ENCODE data around the gene ZNF714. TPM values are rescaled to one million over a fixed set of nuclear protein-coding genes. Genes with fewer than 3 reads are reported as not detected.

The ZNF714 gene
- total RNA-seq, 2 experiments from 2014 or later, result 26.4 to 30.7 TPM

DNA sequence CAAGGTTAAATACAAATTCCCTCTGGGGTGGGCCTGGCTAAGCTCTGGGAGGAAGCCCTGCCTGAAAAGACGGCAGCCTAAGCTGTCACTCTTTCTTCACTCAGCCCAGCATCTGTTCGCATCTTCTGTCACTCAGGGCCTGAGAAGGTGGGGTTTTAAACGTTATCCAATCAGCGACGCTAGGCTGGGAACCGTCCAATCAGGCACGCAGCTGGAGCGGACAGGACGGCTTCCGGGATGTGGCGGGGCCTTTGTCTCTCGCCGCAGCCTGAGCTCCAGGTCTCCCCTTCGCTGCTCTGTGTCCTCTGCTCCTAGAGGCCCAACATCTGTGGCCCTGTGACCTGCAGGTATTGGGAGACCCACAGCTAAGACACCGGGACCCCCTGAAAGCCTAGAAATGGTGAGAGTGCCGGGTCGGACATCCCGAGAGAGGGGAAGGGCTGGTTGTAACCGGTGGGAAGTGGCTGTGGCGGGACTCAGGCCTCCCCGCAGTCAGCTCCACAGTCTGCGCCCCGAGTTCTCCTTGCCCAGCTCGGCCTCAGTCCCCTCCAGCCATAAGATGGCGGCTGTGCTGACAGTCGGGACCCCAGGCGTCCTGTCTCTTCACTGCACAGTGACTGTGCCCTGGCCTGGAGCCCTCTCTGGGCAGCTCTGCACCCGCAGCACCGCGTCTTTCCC lies 59.9 kb downstream of the ZNF714 start, which contains the start of gene ZNF431:
Gene ZNF431, plus strand, starts transcription at position 254 of the 678 bp plus-strand sequence. Its CDS starts 144 bp downstream, at position 398.
- DNase-seq, result peak; percentile 96
- H3K4me3 Mint-ChIP-seq, result peak within 1 kb of the TSS; percentile 97
- H3K36me3 Mint-ChIP-seq, result peaks cover 55% of the 10 kb centered on the region
- peaks cover 23% of the 10 kb centered on the region for H3K4me1 Mint-ChIP-seq
- no peaks in the 10 kb centered on the region for H3K27me3 Mint-ChIP-seq
- CTCF ChIA-PET, result interaction anchor here (0.8 to 1.1 kb wide), 2 partner anchors 114 to 121 kb away, joined by 3 to 4 read pairs; partner anchors contain the start of gene ZNF430
- peak within 1 kb of the TSS; percentile 99 for H3K27ac Mint-ChIP-seq
- ATAC-seq, result peak; percentile 100
- peaks cover 12% of the 10 kb centered on the region for H3K9me3 Mint-ChIP-seq (ENCODE audit: low read depth)

DNA sequence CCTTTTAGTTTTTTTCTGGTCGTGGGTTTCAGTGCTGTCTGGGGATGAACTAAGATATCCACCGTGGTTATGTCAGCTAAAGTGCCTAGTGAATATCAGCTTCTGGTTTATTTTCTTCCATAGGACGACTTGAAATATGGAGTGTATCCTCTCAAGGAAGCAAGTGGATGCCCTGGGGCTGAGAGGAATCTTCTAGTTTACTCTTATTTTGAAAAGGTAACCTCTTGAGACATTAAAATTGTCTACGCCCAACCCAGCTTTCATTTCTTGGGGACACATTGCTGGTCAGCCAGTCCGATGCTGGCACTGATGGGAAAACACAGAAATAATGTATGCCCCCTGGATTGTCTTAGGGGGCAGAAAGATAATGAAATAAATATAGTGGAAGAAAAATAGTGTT lies 61.4 kb downstream of the ZNF714 start:
- peaks cover 12% of the 10 kb centered on the region for H3K9me3 Mint-ChIP-seq (ENCODE audit: low read depth)
- H3K4me1 Mint-ChIP-seq, result peaks cover 23% of the 10 kb centered on the region
- H3K4me3 Mint-ChIP-seq, result peak overlapping the region; percentile 97
- H3K27ac Mint-ChIP-seq, result no peak overlapping the region
- H3K27me3 Mint-ChIP-seq, result no peaks in the 10 kb centered on the region
- ATAC-seq (no peak), DNase-seq (no peak)
- peaks cover 69% of the 10 kb centered on the region for H3K36me3 Mint-ChIP-seq
- CTCF ChIA-PET, result no interaction called here

GRCh38 chr19:21143854-21144253 lies 61.9 kb downstream of the ZNF714 start:
- peaks cover 23% of the 10 kb centered on the region for H3K4me1 Mint-ChIP-seq
- no peaks in the 10 kb centered on the region for H3K27me3 Mint-ChIP-seq
- DNase-seq, result no peak
- CTCF ChIA-PET, result no interaction called here
- peaks cover 12% of the 10 kb centered on the region for H3K9me3 Mint-ChIP-seq (ENCODE audit: low read depth)
- no peak overlapping the region for H3K4me3 Mint-ChIP-seq
- no peak overlapping the region for H3K27ac Mint-ChIP-seq
- peaks cover 74% of the 10 kb centered on the region for H3K36me3 Mint-ChIP-seq
- ATAC-seq, result no peak

DNA sequence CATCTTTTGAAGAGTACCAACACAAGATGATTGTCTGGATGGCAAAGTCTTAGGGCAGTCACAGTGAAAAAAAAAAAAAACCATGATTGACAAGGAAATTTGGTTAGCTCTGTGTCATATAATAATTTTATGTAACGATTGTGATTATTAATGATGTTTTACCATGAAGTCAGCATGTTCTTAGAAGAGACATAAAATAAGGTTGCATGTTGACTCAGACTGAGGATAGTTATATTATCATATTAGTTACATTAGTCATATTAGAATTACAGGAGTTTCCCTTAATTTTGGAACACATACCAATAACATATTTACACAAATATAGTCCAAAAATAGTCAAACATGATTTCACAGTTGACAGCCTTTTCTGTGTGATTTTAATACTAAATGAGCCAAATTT lies 65.5 kb downstream of the ZNF714 start:
- ATAC-seq (no peak), DNase-seq (no peak)
- Mint-ChIP-seq H3K27ac (no peak overlapping the region), H3K36me3 (peaks cover 98% of the 10 kb centered on the region), H3K4me1 (peaks cover 15% of the 10 kb centered on the region), H3K27me3 (no peaks in the 10 kb centered on the region), H3K9me3 (ENCODE audit: low read depth) (peaks cover 25% of the 10 kb centered on the region), H3K4me3 (no peak overlapping the region)
- CTCF ChIA-PET, result no interaction called here

- Mint-ChIP-seq H3K27me3 (no peaks in the 10 kb centered on the region), H3K27ac (no peak overlapping the region), H3K36me3 (peaks cover 99% of the 10 kb centered on the region), H3K4me3 (no peak overlapping the region), H3K9me3 (ENCODE audit: low read depth) (peaks cover 25% of the 10 kb centered on the region), H3K4me1 (peaks cover 4% of the 10 kb centered on the region)
- ATAC-seq (no peak), DNase-seq (no peak)
- CTCF ChIA-PET, result no interaction called here
Measured at GRCh38 chr19:21148681-21149080, 66.7 kb downstream of the ZNF714 start.

DNA sequence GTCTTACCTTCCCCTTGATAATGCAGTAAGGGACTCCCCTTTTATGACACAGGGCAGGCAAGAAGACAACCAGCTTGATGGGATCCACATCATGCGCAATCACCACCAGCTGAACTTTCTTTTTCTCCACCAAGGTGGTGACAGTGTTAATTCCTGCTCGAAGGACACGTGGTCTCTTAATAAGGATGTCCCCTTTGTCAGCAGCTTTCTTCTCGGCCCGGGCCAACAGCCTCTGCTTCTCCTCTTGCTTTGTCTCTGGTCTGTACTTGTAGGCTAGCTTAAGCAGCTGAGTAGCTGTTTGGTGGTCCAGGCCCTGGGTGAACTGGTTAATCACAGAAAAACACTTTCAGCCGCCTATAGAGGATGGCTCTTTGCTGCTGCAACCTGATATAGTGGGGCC lies 67.9 kb downstream of the ZNF714 start:
- Mint-ChIP-seq H3K36me3 (peaks cover 93% of the 10 kb centered on the region), H3K4me1 (peaks cover 2% of the 10 kb centered on the region), H3K4me3 (no peak overlapping the region), H3K9me3 (ENCODE audit: low read depth) (peaks cover 24% of the 10 kb centered on the region), H3K27me3 (no peaks in the 10 kb centered on the region), H3K27ac (no peak overlapping the region)
- ATAC-seq, result no peak
- CTCF ChIA-PET, result no interaction called here
- no peak for DNase-seq

GRCh38 chr19:21151460-21151859 lies 69.5 kb downstream of the ZNF714 start:
- no peak for ATAC-seq
- DNase-seq, result no peak
- Mint-ChIP-seq H3K4me3 (no peak overlapping the region), H3K27me3 (no peaks in the 10 kb centered on the region), H3K36me3 (peaks cover 90% of the 10 kb centered on the region), H3K9me3 (ENCODE audit: low read depth) (peaks cover 26% of the 10 kb centered on the region), H3K4me1 (no peaks in the 10 kb centered on the region), H3K27ac (no peak overlapping the region)
- CTCF ChIA-PET, result no interaction called here

GRCh38 chr19:21158523-21159135 lies 76.6 kb downstream of the ZNF714 start:
- no peaks in the 10 kb centered on the region for H3K4me1 Mint-ChIP-seq
- H3K9me3 Mint-ChIP-seq (ENCODE audit: low read depth), result peaks cover 19% of the 10 kb centered on the region
- H3K4me3 Mint-ChIP-seq, result no peak overlapping the region
- ATAC-seq, result no peak
- H3K27ac Mint-ChIP-seq, result no peak overlapping the region
- H3K36me3 Mint-ChIP-seq, result peaks cover 80% of the 10 kb centered on the region
- DNase-seq, result no peak
- H3K27me3 Mint-ChIP-seq, result no peaks in the 10 kb centered on the region
- CTCF ChIA-PET, result interaction anchor here (0.6 kb wide), 1 partner anchor 165 kb away, joined by 3 read pairs; no protein-coding TSS in a partner anchor

DNA sequence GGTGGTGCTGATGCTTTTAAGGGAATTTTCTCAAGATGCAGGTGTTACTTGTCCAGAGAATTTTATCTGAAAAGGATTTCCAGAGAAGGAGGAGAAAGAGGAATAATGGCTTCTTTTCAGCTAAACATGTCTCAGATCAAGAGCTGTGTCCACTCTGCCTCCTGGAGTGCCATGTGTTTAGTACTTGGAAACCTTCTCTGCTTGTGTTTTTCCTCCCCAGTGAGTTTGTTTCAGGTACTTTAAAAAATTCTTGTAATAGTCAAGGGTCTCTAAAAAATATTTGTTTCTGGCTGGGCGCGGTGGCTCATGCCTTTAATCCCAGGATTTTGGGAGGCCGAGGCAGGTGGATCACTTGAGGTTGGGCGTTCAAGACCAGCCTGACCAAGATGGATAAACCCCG lies 82.5 kb downstream of the ZNF714 start:
- no peaks in the 10 kb centered on the region for H3K9me3 Mint-ChIP-seq (ENCODE audit: low read depth)
- CTCF ChIA-PET, result no interaction called here
- no peak overlapping the region for H3K4me3 Mint-ChIP-seq
- H3K4me1 Mint-ChIP-seq, result peaks cover 2% of the 10 kb centered on the region
- H3K36me3 Mint-ChIP-seq, result peaks cover 80% of the 10 kb centered on the region
- ATAC-seq (no peak), DNase-seq (no peak)
- H3K27me3 Mint-ChIP-seq, result no peaks in the 10 kb centered on the region
- no peak overlapping the region for H3K27ac Mint-ChIP-seq

- peaks cover 79% of the 10 kb centered on the region for H3K36me3 Mint-ChIP-seq
- CTCF ChIA-PET, result no interaction called here
- peaks cover 5% of the 10 kb centered on the region for H3K9me3 Mint-ChIP-seq (ENCODE audit: low read depth)
- peaks cover 4% of the 10 kb centered on the region for H3K4me1 Mint-ChIP-seq
- no peak for DNase-seq
- no peaks in the 10 kb centered on the region for H3K27me3 Mint-ChIP-seq
- ATAC-seq, result no peak
- H3K4me3 Mint-ChIP-seq, result no peak overlapping the region
- no peak overlapping the region for H3K27ac Mint-ChIP-seq
Measured at GRCh38 chr19:21166436-21166835, 84.4 kb downstream of the ZNF714 start.

Other genes with a start within 250 kb of the ZNF714 start
- 10 to 100 TPM; 15.4 to 20.6 TPM for gene ZNF85, start 159.0 kb upstream of the ZNF714 start, total RNA-seq
- 10 to 100 TPM; 20.8 to 28.5 TPM for gene ZNF430, start 61.5 kb upstream of the ZNF714 start, total RNA-seq
- gene ZNF431, start 59.8 kb downstream of the ZNF714 start, total RNA-seq, result 10 to 100 TPM; 19.2 to 22.4 TPM
- 10 to 100 TPM; 13.9 to 17.7 TPM for gene ZNF708, start 247.2 kb downstream of the ZNF714 start, total RNA-seq

All from activated CD8-positive, alpha-beta memory T cell treated with anti-CD3 and anti-CD28 coated beads, Interleukin-2, amount 10 ng/mL, durations not matched to agents 7 days and 5 days (primary cell).